ENCODE data around the gene MOGAT3. TPM values are rescaled to one million over a fixed set of nuclear protein-coding genes. Genes with fewer than 3 reads are reported as not detected.

MOGAT3 gene
- total and polyA plus RNA-seq, 2 of the 4 experiments (the other 2 are of a cell fraction): not detected

GRCh38 chr7:101218236-101219125, 17.6 kb upstream of the MOGAT3 start:
- H2BK15ac ChIP-seq (ENCODE audit: low read depth, low read length): no peak overlapping the region
- no peak overlapping the region for H2BK120ac ChIP-seq (ENCODE audit: low read depth, low read length)
- peak; percentile 28; the same call in 1 of the 2 replicates for TF ChIP-seq BHLHE40 (IDR thresholded peaks at IDR 0.05; ENCODE audit: low read depth, low read length)
- TF ChIP-seq, protein P1, sequence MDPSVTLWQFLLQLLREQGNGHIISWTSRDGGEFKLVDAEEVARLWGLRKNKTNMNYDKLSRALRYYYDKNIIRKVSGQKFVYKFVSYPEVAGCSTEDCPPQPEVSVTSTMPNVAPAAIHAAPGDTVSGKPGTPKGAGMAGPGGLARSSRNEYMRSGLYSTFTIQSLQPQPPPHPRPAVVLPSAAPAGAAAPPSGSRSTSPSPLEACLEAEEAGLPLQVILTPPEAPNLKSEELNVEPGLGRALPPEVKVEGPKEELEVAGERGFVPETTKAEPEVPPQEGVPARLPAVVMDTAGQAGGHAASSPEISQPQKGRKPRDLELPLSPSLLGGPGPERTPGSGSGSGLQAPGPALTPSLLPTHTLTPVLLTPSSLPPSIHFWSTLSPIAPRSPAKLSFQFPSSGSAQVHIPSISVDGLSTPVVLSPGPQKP (IDR thresholded peaks at IDR 0.05; ENCODE audit: borderline replicate concordance, low read depth, low read length): no peak
- no peak for TF ChIP-seq RAD21 (IDR thresholded peaks at IDR 0.05; ENCODE audit: low read length)
- TF ChIP-seq MAZ (IDR thresholded peaks at IDR 0.05; ENCODE audit: borderline replicate concordance, low read depth, low read length): no peak
- no peak for TF ChIP-seq NFE2L2 (IDR thresholded peaks at IDR 0.05; ENCODE audit: low read depth, low read length)
- peak; percentile 30; the same call in 1 of the 2 replicates for TF ChIP-seq MXI1 (IDR thresholded peaks at IDR 0.05; ENCODE audit: borderline replicate concordance, low read depth, low read length)
- TF ChIP-seq SMC3 (IDR thresholded peaks at IDR 0.05; ENCODE audit: low read depth, low read length): no peak
- TF ChIP-seq RCOR1 (IDR thresholded peaks at IDR 0.05; ENCODE audit: insufficient replicate concordance, low read length): no peak
- TF ChIP-seq POLR2A (IDR thresholded peaks at IDR 0.05; ENCODE audit: low read depth, low read length): no peak
- no peak for TF ChIP-seq CEBPB (IDR thresholded peaks at IDR 0.05; ENCODE audit: low read depth, low read length)
- no peak for TF ChIP-seq RFX5 (IDR thresholded peaks at IDR 0.05; ENCODE audit: low read depth, low read length)
- H3K36me3 ChIP-seq (ENCODE audit: control insufficient read depth, insufficient read depth, low read length): peaks cover 21% of the 10 kb centered on the region
- peak overlapping the region; percentile 21; the same call in 1 of the 2 replicates for H3K56ac ChIP-seq (ENCODE audit: extremely low read depth, insufficient read depth, low read length)
- no peak overlapping the region; the same call in 1 of the 2 replicates for H4K91ac ChIP-seq (ENCODE audit: insufficient read depth, low read depth, low read length)
- H4K20me1 ChIP-seq (ENCODE audit: insufficient read depth, low read length): peaks cover 8% of the 10 kb centered on the region; the same call in 1 of the 2 replicates
- peak overlapping the region; percentile 38 to 91 for H4K8ac ChIP-seq (ENCODE audit: low read depth in 2 of 2, low read length in 2 of 2)
- dilution Hi-C loops (cut with HindIII; ENCODE audit: low sequenced_read_pairs, unreplicated experiment) (no loop called here), in situ Hi-C loops (cut with MboI; ENCODE audit: low sequenced_read_pairs) (no loop called here), intact Hi-C loops (cut with micrococcal nuclease) (loop anchor here (2.0 kb wide), 1 partner anchor 26 kb away; the partner anchor contains the start of gene FIS1)
- TSS peak; percentile 85 for BruUV-seq (replicated peaks)
- H2AK9ac ChIP-seq (replicated peaks; ENCODE audit: low read depth, low read length, poor library complexity): peak overlapping the region; percentile 62
- WGBS, 2 experiments (ENCODE audit: extremely low coverage in 2 of 2, insufficient read length in 1 of 2): 0% methylated on average over 3 of the region's 26 CpGs; no CpG with 5 or more reads in 1 of the 2 experiments
- H3K4me3 ChIP-seq (ENCODE audit: insufficient read depth, low read depth, low read length): peak overlapping the region; percentile 70
- peak overlapping the region; percentile 68 for H3K9ac ChIP-seq (ENCODE audit: low read depth, low read length)
- peak overlapping the region; percentile 54 for H3K27ac ChIP-seq (ENCODE audit: insufficient read depth, low read length)
- peaks cover 25 to 64% of the 10 kb centered on the region in 2 experiments for H3K79me1 ChIP-seq (ENCODE audit: low read depth in 1 of 2, low read length in 2 of 2)
- 0 out of 2 replicates have a peak, but pooled peaks have one; percentile 0 for ATAC-seq (ENCODE audit: low read depth)
- peak overlapping the region; percentile 86 for H3K4ac ChIP-seq (ENCODE audit: low read depth, low read length)
- H3K27me3 ChIP-seq (ENCODE audit: control insufficient read depth, insufficient read depth, low read length): no peaks in the 10 kb centered on the region
- H2BK20ac ChIP-seq (ENCODE audit: low read depth, low read length): no peak overlapping the region
- H3K18ac ChIP-seq (ENCODE audit: low read depth, low read length): 0 out of 2 replicates have a peak overlapping the region, but pooled peaks have one; percentile 10
- H3K9me3 ChIP-seq (ENCODE audit: control insufficient read depth, insufficient read depth, low read length): no peaks in the 10 kb centered on the region
- H2AFZ ChIP-seq (replicated peaks; ENCODE audit: low read length, poor library complexity): peak overlapping the region; percentile 87
- ChIA-PET POLR2A (ENCODE audit: unreplicated experiment) (interaction anchor here (0.6 to 1.6 kb wide), 3 partner anchors 11 to 92 kb away, joined by 3 to 7 read pairs (median 5); partner anchors contain the start of gene SERPINE1), CTCF (interaction anchor here (1.2 to 3.0 kb wide), 4 partner anchors 25 to 74 kb away, joined by 3 to 8 read pairs (median 6); no protein-coding TSS in a partner anchor)
- peak overlapping the region; percentile 95 for H3K4me2 ChIP-seq (ENCODE audit: low read depth, low read length)
- H3K9me1 ChIP-seq (ENCODE audit: insufficient read depth, low read length): peaks cover 6% of the 10 kb centered on the region
- peak overlapping the region; percentile 82 for H3K14ac ChIP-seq (replicated peaks; ENCODE audit: low read depth, low read length)
- H2AK5ac ChIP-seq (ENCODE audit: low read depth, low read length): peak overlapping the region; percentile 62
- peaks cover 9% of the 10 kb centered on the region for H3K4me1 ChIP-seq (ENCODE audit: control insufficient read depth, insufficient read depth, low read length)
- peak overlapping the region; percentile 15 for H2BK5ac ChIP-seq (ENCODE audit: low read depth, low read length, poor library complexity, severe bottlenecking)
- DNase-seq: peak; percentile 7
- H3K23ac ChIP-seq (ENCODE audit: low read depth, low read length): peak overlapping the region; percentile 74; the same call in 1 of the 2 replicates
- H4K5ac ChIP-seq (ENCODE audit: low read depth, low read length): peak overlapping the region; percentile 69

Measured in IMR-90 (cell line).